ENCODE measurements around the gene SLIT3.

The SLIT3 gene

GRCh38 chr5:169226895-169227294, 74.0 kb downstream of the SLIT3 start:
- DNase-seq (ENCODE audit: low read depth): no peak
- no peak for TF ChIP-seq POLR2A (IDR thresholded peaks at IDR 0.05; ENCODE audit: extremely low read depth, insufficient read length)
- TF ChIP-seq, protein P1, sequence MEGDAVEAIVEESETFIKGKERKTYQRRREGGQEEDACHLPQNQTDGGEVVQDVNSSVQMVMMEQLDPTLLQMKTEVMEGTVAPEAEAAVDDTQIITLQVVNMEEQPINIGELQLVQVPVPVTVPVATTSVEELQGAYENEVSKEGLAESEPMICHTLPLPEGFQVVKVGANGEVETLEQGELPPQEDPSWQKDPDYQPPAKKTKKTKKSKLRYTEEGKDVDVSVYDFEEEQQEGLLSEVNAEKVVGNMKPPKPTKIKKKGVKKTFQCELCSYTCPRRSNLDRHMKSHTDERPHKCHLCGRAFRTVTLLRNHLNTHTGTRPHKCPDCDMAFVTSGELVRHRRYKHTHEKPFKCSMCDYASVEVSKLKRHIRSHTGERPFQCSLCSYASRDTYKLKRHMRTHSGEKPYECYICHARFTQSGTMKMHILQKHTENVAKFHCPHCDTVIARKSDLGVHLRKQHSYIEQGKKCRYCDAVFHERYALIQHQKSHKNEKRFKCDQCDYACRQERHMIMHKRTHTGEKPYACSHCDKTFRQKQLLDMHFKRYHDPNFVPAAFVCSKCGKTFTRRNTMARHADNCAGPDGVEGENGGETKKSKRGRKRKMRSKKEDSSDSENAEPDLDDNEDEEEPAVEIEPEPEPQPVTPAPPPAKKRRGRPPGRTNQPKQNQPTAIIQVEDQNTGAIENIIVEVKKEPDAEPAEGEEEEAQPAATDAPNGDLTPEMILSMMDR (IDR thresholded peaks at IDR 0.05; ENCODE audit: low read depth, low read length): no peak
- no peak for TF ChIP-seq MYC (IDR thresholded peaks at IDR 0.05; ENCODE audit: low read depth, low read length)
- TF ChIP-seq, protein P2, sequence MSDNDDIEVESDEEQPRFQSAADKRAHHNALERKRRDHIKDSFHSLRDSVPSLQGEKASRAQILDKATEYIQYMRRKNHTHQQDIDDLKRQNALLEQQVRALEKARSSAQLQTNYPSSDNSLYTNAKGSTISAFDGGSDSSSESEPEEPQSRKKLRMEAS (IDR thresholded peaks at IDR 0.05; ENCODE audit: low read depth, low read length): no peak
- H3K4me3 ChIP-seq (ENCODE audit: low read depth, low read length): no peak overlapping the region

GRCh38 chr5:169225830-169226356, 75.0 kb downstream of the SLIT3 start:
- DNase-seq (ENCODE audit: low read depth): no peak
- TF ChIP-seq, protein P1 (IDR thresholded peaks at IDR 0.05; ENCODE audit: low read depth, low read length): no peak
- TF ChIP-seq POLR2A (IDR thresholded peaks at IDR 0.05; ENCODE audit: extremely low read depth, insufficient read length) (no peak), MYC (IDR thresholded peaks at IDR 0.05; ENCODE audit: low read depth, low read length) (no peak)
- TF ChIP-seq, protein P2 (IDR thresholded peaks at IDR 0.05; ENCODE audit: low read depth, low read length): no peak
- H3K4me3 ChIP-seq (ENCODE audit: low read depth, low read length): no peak overlapping the region

DNA sequence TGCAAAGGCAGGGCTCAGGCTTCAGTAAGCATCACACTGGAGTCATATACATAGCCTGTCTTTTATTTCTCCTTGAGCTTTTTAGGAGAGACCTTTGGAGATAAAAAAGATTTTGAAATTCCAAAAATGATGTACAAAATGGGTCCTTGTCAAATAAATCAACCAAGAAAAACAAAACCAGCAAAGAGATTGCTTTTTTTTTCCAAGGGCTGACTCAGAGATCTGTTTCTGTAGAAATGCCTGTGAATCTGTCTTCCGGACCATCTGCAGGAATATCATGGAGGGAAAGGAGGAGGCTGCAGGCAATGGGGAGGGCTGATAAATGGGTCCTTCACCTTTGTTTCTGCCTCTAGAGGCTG, 77.4 kb downstream of the SLIT3 start:
- no peak for DNase-seq (ENCODE audit: low read depth)
- H3K4me3 ChIP-seq (ENCODE audit: low read depth, low read length): no peak overlapping the region
- TF ChIP-seq, protein P1 (IDR thresholded peaks at IDR 0.05; ENCODE audit: low read depth, low read length): no peak
- TF ChIP-seq, protein P2 (IDR thresholded peaks at IDR 0.05; ENCODE audit: low read depth, low read length): no peak
- TF ChIP-seq POLR2A (IDR thresholded peaks at IDR 0.05; ENCODE audit: extremely low read depth, insufficient read length): no peak
- no peak for TF ChIP-seq MYC (IDR thresholded peaks at IDR 0.05; ENCODE audit: low read depth, low read length)

- TF ChIP-seq, protein P1 (IDR thresholded peaks at IDR 0.05; ENCODE audit: low read depth, low read length): no peak
- TF ChIP-seq MYC (IDR thresholded peaks at IDR 0.05; ENCODE audit: low read depth, low read length) (no peak), POLR2A (IDR thresholded peaks at IDR 0.05; ENCODE audit: extremely low read depth, insufficient read length) (no peak)
- TF ChIP-seq, protein P2 (IDR thresholded peaks at IDR 0.05; ENCODE audit: low read depth, low read length): no peak
- H3K4me3 ChIP-seq (ENCODE audit: low read depth, low read length): no peak overlapping the region
- DNase-seq (ENCODE audit: low read depth): no peak
Measured at GRCh38 chr5:169222934-169223594, 77.9 kb downstream of the SLIT3 start.

- TF ChIP-seq, protein P2 (IDR thresholded peaks at IDR 0.05; ENCODE audit: low read depth, low read length): no peak
- TF ChIP-seq POLR2A (IDR thresholded peaks at IDR 0.05; ENCODE audit: extremely low read depth, insufficient read length): no peak
- no peak for TF ChIP-seq MYC (IDR thresholded peaks at IDR 0.05; ENCODE audit: low read depth, low read length)
- TF ChIP-seq, protein P1 (IDR thresholded peaks at IDR 0.05; ENCODE audit: low read depth, low read length): no peak
- DNase-seq (ENCODE audit: low read depth): no peak
- H3K4me3 ChIP-seq (ENCODE audit: low read depth, low read length): no peak overlapping the region
Measured at GRCh38 chr5:169221519-169221918, 79.4 kb downstream of the SLIT3 start.

Data from NB4 (cell line).